PC-9 (cell line): ENCODE results near the gene CNDP1.

Source experiments
- CTCF ChIP-seq: fragments of 200-600 bp; sonication (generic); conservative IDR thresholded peaks from 2 replicates; pipeline ENCODE4 v1.6.1; 2017; ENCODE audit warnings: mixed run types, antibody characterized with exemption, mild to moderate bottlenecking, moderate library complexity
- EZH2 ChIP-seq: fragments of 200-600 bp; sonication (generic); IDR thresholded peaks from 2 replicates; pipeline ENCODE4 v1.8.0; 2017; ENCODE audit warnings: antibody characterized with exemption, low read depth

DNA sequence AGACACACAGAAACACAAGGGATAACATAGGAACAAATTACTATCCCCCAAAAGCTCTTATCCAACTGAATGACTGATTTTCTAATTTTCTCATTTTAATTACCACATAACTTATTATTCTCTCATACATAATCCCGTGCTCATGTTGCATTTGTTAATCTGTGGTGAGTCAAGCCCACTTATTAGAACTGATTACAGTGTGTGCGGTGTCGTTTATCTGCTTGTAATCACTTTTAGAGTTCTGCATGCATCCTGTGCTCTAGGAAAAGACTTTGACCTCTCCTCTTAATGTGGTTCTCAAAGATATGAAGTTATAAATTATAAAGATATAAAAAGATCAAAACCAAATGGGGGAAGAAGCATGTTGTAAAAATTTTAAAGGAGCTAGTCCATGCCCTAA lies 29.7 kb downstream of the CNDP1 start:
- TF ChIP-seq CTCF (no peak), EZH2 (no peak)
